Neural cell (in vitro differentiated cells): ENCODE measurements around the gene PTPRN2. TPM values are rescaled to one million over a fixed set of nuclear protein-coding genes. Genes with fewer than 3 reads are reported as not detected.

ENCODE experiments used
- H2AFZ ChIP-seq: fragments of 200-600, 300-800 bp; sonication (generic), shearing (Covaris generic); 2 replicates; pipeline ENCODE4 v1.6.0; 2014; ENCODE audit warnings: low read depth, mild to moderate bottlenecking, antibody characterized with exemption, low read length, moderate library complexity
- H3F3A ChIP-seq: fragments of 200-600 bp; shearing (Covaris generic); 2 replicates; pipeline ENCODE4 v1.6.1; 2016; ENCODE audit warnings: mild to moderate bottlenecking, moderate library complexity, mixed read lengths, antibody characterized with exemption, low read length; ENCODE audit not compliant: insufficient read depth, poor library complexity, severe bottlenecking
- H3K27ac ChIP-seq: fragments of 200-600, 300-800 bp; sonication (generic), shearing (Covaris generic); 2 replicates; pipeline ENCODE4 v1.5.1; 2014; ENCODE audit warnings: mild to moderate bottlenecking, low read length, moderate library complexity
- H3K27me3 ChIP-seq: fragments of 300-800, 200-600 bp; sonication (generic), shearing (Covaris generic); 2 replicates; pipeline ENCODE4 v1.6.0; 2014; ENCODE audit warnings: mild to moderate bottlenecking, low read depth, low read length, moderate library complexity; ENCODE audit not compliant: insufficient read depth
- H3K36me3 ChIP-seq: fragments of 300-800, 200-600 bp; sonication (generic), shearing (Covaris generic); 2 replicates; pipeline ENCODE4 v1.5.1; 2014; ENCODE audit warnings: mild to moderate bottlenecking, antibody characterized with exemption, low read length, moderate library complexity; ENCODE audit not compliant: insufficient read depth
- H3K4me2 ChIP-seq: fragments of 300-800, 200-600 bp; sonication (generic), shearing (Covaris generic); 2 replicates; pipeline ENCODE4 v1.6.0; 2014; ENCODE audit warnings: mild to moderate bottlenecking, low read length
- H3K4me3 ChIP-seq: fragments of 300-800, 200-600 bp; sonication (generic), shearing (Covaris generic); 2 replicates; pipeline ENCODE4 v1.5.1; 2014; ENCODE audit warnings: mild to moderate bottlenecking, low read length, moderate library complexity
- H3K79me2 ChIP-seq: fragments of 200-600 bp; shearing (Covaris generic); replicated peaks from 2 replicates; pipeline ENCODE4 v1.6.0; 2014; ENCODE audit warnings: mild to moderate bottlenecking, low read length, moderate library complexity; ENCODE audit not compliant: insufficient read depth
- H3K9ac ChIP-seq: fragments of 300-800, 200-600 bp; sonication (generic), shearing (Covaris generic); 2 replicates; pipeline ENCODE4 v1.6.1; 2016; ENCODE audit warnings: mild to moderate bottlenecking, low read length, mixed read lengths
- H3K9me2 ChIP-seq: fragments of 200-600 bp; shearing (Covaris generic); 2 replicates; pipeline ENCODE4 v1.6.1; 2016; ENCODE audit warnings: mild to moderate bottlenecking, low read length, mixed read lengths; ENCODE audit not compliant: insufficient read depth
- H3K9me3 ChIP-seq: fragments of 200-600, 300-800 bp; sonication (generic), shearing (Covaris generic); 2 replicates; pipeline ENCODE4 v1.6.1; 2016; ENCODE audit warnings: mild to moderate bottlenecking, mixed run types, low read length, moderate library complexity, mixed read lengths
- H4K20me1 ChIP-seq: fragments of 200-600 bp; shearing (Covaris generic); 2 replicates; pipeline ENCODE4 v1.6.1; 2016; ENCODE audit warnings: mild to moderate bottlenecking, mixed run types; ENCODE audit not compliant: insufficient read depth
- CTCF ChIP-seq: fragments of 450-650 bp; IDR thresholded peaks from 2 replicates; pipeline ENCODE4 v1.5.1; 2014; ENCODE audit warnings: antibody characterized with exemption, mild to moderate bottlenecking, moderate library complexity; ENCODE audit not compliant: poor library complexity, severe bottlenecking
- EP300 ChIP-seq: fragments of 450-650 bp; conservative IDR thresholded peaks from 2 replicates; pipeline ENCODE4 v1.6.1; 2014; ENCODE audit warnings: antibody characterized with exemption, mild to moderate bottlenecking, moderate library complexity; ENCODE audit not compliant: poor library complexity, severe bottlenecking
- EZH2 ChIP-seq: fragments of 200-600, 300-800 bp; shearing (Covaris generic), sonication (generic); IDR thresholded peaks from 2 replicates; pipeline ENCODE4 v1.6.1; 2014; ENCODE audit warnings: antibody characterized with exemption, low read length, borderline replicate concordance, mild to moderate bottlenecking; ENCODE audit not compliant: insufficient read depth, poor library complexity, severe bottlenecking
- MXI1 ChIP-seq: fragments of 450-650 bp; conservative IDR thresholded peaks from 2 replicates; pipeline ENCODE4 v1.6.1; 2014; ENCODE audit warnings: antibody characterized with exemption, mild to moderate bottlenecking; ENCODE audit not compliant: poor library complexity, severe bottlenecking
- POLR2AphosphoS5 ChIP-seq: IDR thresholded peaks from 2 replicates; pipeline ENCODE4 v1.6.1; 2012
- RAD21 ChIP-seq: fragments of 450-650 bp; conservative IDR thresholded peaks from 2 replicates; pipeline ENCODE4 v1.6.1; 2014; ENCODE audit warnings: antibody characterized with exemption, mild to moderate bottlenecking, moderate library complexity
- REST ChIP-seq: IDR thresholded peaks from 2 replicates; pipeline ENCODE4 v1.6.1; 2012; ENCODE audit warnings: borderline replicate concordance
- SMC3 ChIP-seq: fragments of 450-650 bp; conservative IDR thresholded peaks from 2 replicates; pipeline ENCODE4 v1.6.1; 2014; ENCODE audit warnings: antibody characterized with exemption, mild to moderate bottlenecking, moderate library complexity; ENCODE audit not compliant: poor library complexity
- TAF1 ChIP-seq: IDR thresholded peaks from 2 replicates; pipeline ENCODE4 v1.6.1; 2012; ENCODE audit warnings: low read depth
- polyA plus RNA-seq: library from polyadenylated mRNA; depleted of rRNA; stranded (reverse); fragments of >200 nt; gene quantifications from 2 replicates; pipeline ENCODE4 v1.2.3, GENCODE V29; 2014

PTPRN2 gene
- polyA plus RNA-seq, 1 donor from 2014 or later = 31.0 TPM

- no peak overlapping the region for H3K9ac ChIP-seq
- H2AFZ ChIP-seq = no peak overlapping the region
- TF ChIP-seq SMC3 (no peak), REST (no peak)
These were observed 199.6 kb downstream of the PTPRN2 start for GRCh38 chr7:158388072-158388471.

GRCh38 chr7:158387546-158387891 lies 200.1 kb downstream of the PTPRN2 start:
- H3K4me2 ChIP-seq = no peak overlapping the region
- H3F3A ChIP-seq = no peaks in the 10 kb centered on the region
- H3K9ac ChIP-seq = no peak overlapping the region
- H2AFZ ChIP-seq = no peak overlapping the region
- H3K9me2 ChIP-seq = no peaks in the 10 kb centered on the region
- no peak overlapping the region for H3K4me3 ChIP-seq
- H4K20me1 ChIP-seq = no peaks in the 10 kb centered on the region
- H3K27me3 ChIP-seq = no peaks in the 10 kb centered on the region
- TF ChIP-seq REST = no peak
- no peak for TF ChIP-seq RAD21
- TF ChIP-seq CTCF = no peak
- no peak for TF ChIP-seq EP300
- no peak for TF ChIP-seq SMC3
- no peak for TF ChIP-seq EZH2
- TF ChIP-seq MXI1 = no peak
- TF ChIP-seq TAF1 = no peak
- no peak for TF ChIP-seq POLR2AphosphoS5
- H3K36me3 ChIP-seq = no peaks in the 10 kb centered on the region
- no peaks in the 10 kb centered on the region for H3K79me2 ChIP-seq
- H3K9me3 ChIP-seq = peaks cover 5% of the 10 kb centered on the region
- no peak overlapping the region for H3K27ac ChIP-seq

More at GRCh38 chr7:158388072-158388471, 199.6 kb downstream of the PTPRN2 start:
- H3K4me2 ChIP-seq = no peak overlapping the region
- no peaks in the 10 kb centered on the region for H3K79me2 ChIP-seq
- H3K4me3 ChIP-seq = no peak overlapping the region
- H3K27ac ChIP-seq = no peak overlapping the region
- peaks cover 5% of the 10 kb centered on the region for H3K9me3 ChIP-seq
- no peaks in the 10 kb centered on the region for H3K36me3 ChIP-seq
- H4K20me1 ChIP-seq = no peaks in the 10 kb centered on the region
- H3K9me2 ChIP-seq = no peaks in the 10 kb centered on the region
- no peaks in the 10 kb centered on the region for H3K27me3 ChIP-seq
- no peaks in the 10 kb centered on the region for H3F3A ChIP-seq
